Liver (tissue), 9 donors: Measurements from ENCODE around the gene HCN2. TPM values are rescaled to one million over a fixed set of nuclear protein-coding genes. Genes with fewer than 3 reads are reported as not detected.
A peak's percentile ranks its signal among the peaks of the same experiment; 100 is the strongest.

Source experiments
- DNase-seq: peaks from one replicate; pipeline ENCODE4 v3.0.0-alpha.2; 2017; ENCODE audit warnings: low spot score
- H3K27ac ChIP-seq, 2 donors: one replicate each; pipeline ENCODE4 v1.7.0; 2013; ENCODE audit warnings: inconsistent platforms in 2 of 2, low read length in 2 of 2, control low read depth in 1 of 2, low read depth in 1 of 2, mild to moderate bottlenecking in 1 of 2
- H3K27me3 ChIP-seq, 4 donors: one replicate each; pipeline versions ENCODE4 v1.6.1 to v1.7.0; 2013; ENCODE audit warnings: low read length in 3 of 4, inconsistent platforms in 1 of 4, mild to moderate bottlenecking in 1 of 4, moderate library complexity in 1 of 4; ENCODE audit not compliant: control insufficient read depth in 4 of 4, insufficient read depth in 4 of 4
- H3K36me3 ChIP-seq, 4 donors: one replicate each; pipeline versions ENCODE4 v1.6.1 to v1.7.0; 2013; ENCODE audit warnings: low read length in 3 of 4, mild to moderate bottlenecking in 3 of 4, low read depth in 1 of 4, moderate library complexity in 1 of 4; ENCODE audit not compliant: control insufficient read depth in 4 of 4, insufficient read depth in 3 of 4
- H3K4me1 ChIP-seq, 4 donors: one replicate each; pipeline versions ENCODE4 v1.6.1 to v1.7.0; 2013; ENCODE audit warnings: low read length in 3 of 4, mild to moderate bottlenecking in 3 of 4, moderate library complexity in 1 of 4; ENCODE audit not compliant: control insufficient read depth in 4 of 4, insufficient read depth in 4 of 4
- H3K4me3 ChIP-seq, 3 donors: one replicate each; pipeline versions ENCODE4 v1.6.1 to v1.7.0; 2013; ENCODE audit warnings: low read length in 3 of 3, control low read depth in 1 of 3, low read depth in 1 of 3, mild to moderate bottlenecking in 1 of 3
- H3K9ac ChIP-seq, 2 donors: one replicate each; pipeline ENCODE4 v1.7.0; 2013; ENCODE audit warnings: low read length in 2 of 2, mild to moderate bottlenecking in 2 of 2, moderate library complexity in 2 of 2, control low read depth in 1 of 2, low read depth in 1 of 2
- H3K9me3 ChIP-seq, 4 donors: one replicate each; pipeline versions ENCODE4 v1.6.1 to v1.7.0; 2013; ENCODE audit warnings: low read length in 3 of 4; ENCODE audit not compliant: control insufficient read depth in 4 of 4
- EGR1 ChIP-seq, 2 donors: IDR thresholded peaks; 2 replicates each; pipeline ENCODE4 v1.6.1; 2016 to 2018; ENCODE audit warnings: antibody characterized with exemption in 2 of 2, low read depth in 2 of 2
- FOXA1 ChIP-seq: IDR thresholded peaks from 2 replicates; pipeline ENCODE4 v1.6.1; 2016; ENCODE audit warnings: antibody characterized with exemption
- FOXA2 ChIP-seq: IDR thresholded peaks from 2 replicates; pipeline ENCODE4 v1.6.1; 2016; ENCODE audit warnings: antibody characterized with exemption
- GABPA ChIP-seq, 2 donors: IDR thresholded peaks in 1 of 2; conservative IDR thresholded peaks in 1 of 2; 2 replicates each; pipeline ENCODE4 v1.6.1; 2016; ENCODE audit warnings: antibody characterized with exemption in 2 of 2, mild to moderate bottlenecking in 1 of 2, moderate library complexity in 1 of 2
- HNF4A ChIP-seq, 2 donors: conservative IDR thresholded peaks; 2 replicates each; pipeline ENCODE4 v1.6.1; 2016; ENCODE audit warnings: antibody characterized with exemption in 2 of 2, mild to moderate bottlenecking in 2 of 2
- HNF4G ChIP-seq: IDR thresholded peaks from 2 replicates; pipeline ENCODE4 v1.6.1; 2016; ENCODE audit warnings: antibody characterized with exemption
- JUND ChIP-seq, 2 donors: IDR thresholded peaks; 2 replicates each; pipeline ENCODE4 v1.6.1; 2016; ENCODE audit warnings: antibody characterized with exemption in 2 of 2
- NR2F2 ChIP-seq: IDR thresholded peaks from 2 replicates; pipeline ENCODE4 v1.6.1; 2016; ENCODE audit warnings: antibody characterized with exemption
- RAD21 ChIP-seq, 2 donors: IDR thresholded peaks; 2 replicates each; pipeline ENCODE4 v1.6.1; 2016; ENCODE audit warnings: antibody characterized with exemption in 2 of 2, mild to moderate bottlenecking in 2 of 2
- RXRA ChIP-seq, 2 donors: IDR thresholded peaks; 2 replicates each; pipeline ENCODE4 v1.6.1; 2017 to 2018; ENCODE audit warnings: antibody characterized with exemption in 2 of 2, mild to moderate bottlenecking in 1 of 2
- SP1 ChIP-seq: IDR thresholded peaks from 2 replicates; pipeline ENCODE4 v1.6.1; 2018; ENCODE audit warnings: antibody characterized with exemption, mild to moderate bottlenecking
- TAF1 ChIP-seq: conservative IDR thresholded peaks from 2 replicates; pipeline ENCODE4 v1.6.1; 2016; ENCODE audit warnings: antibody characterized with exemption, mild to moderate bottlenecking
- YY1 ChIP-seq: IDR thresholded peaks from 2 replicates; pipeline ENCODE4 v1.6.1; 2016; ENCODE audit warnings: antibody characterized with exemption, mild to moderate bottlenecking
- WGBS: extraction: QIAGEN DNeasy Blood & Tissue Kit; methylation state at CpG from one replicate; pipeline ENCODE4 v1.1.7; 2013; 5-methylcytosine and 5-hydroxymethylcytosine counted together
- polyA plus RNA-seq, 2 donors: library from polyadenylated mRNA; stranded (reverse) in 1 of 2; unstranded in 1 of 2; fragments of 200-250 nt in 1 of 2; fragments of >200 nt in 1 of 2; fragmentation: Nextera tagmentation in 1 of 2; extraction: Ambion mirVana in 1 of 2; gene quantifications; one replicate each; pipeline versions ENCODE4 v1.2.1 to v1.2.3, GENCODE V29; 2013 to 2015
- total RNA-seq, 2 donors: library from RNA; depleted of rRNA; stranded (reverse); fragments of >200 nt; gene quantifications; one replicate each; pipeline ENCODE4 v1.2.3, GENCODE V29; 2014
- TF ChIP-seq, protein P1 (sequence below): fragments of 150-350 bp; IDR thresholded peaks from 2 replicates; pipeline ENCODE4 v1.5.1; 2017; ENCODE audit warnings: improper control_type of control experiment, low read depth, low read length; ENCODE audit not compliant: missing input control
- TF ChIP-seq, protein P2 (sequence below): IDR thresholded peaks from 2 replicates; pipeline ENCODE4 v1.6.1; 2016; ENCODE audit warnings: antibody characterized with exemption
- TF ChIP-seq, protein P3 (sequence below): IDR thresholded peaks from 2 replicates; pipeline ENCODE4 v1.6.1; 2016; ENCODE audit warnings: antibody characterized with exemption
- TF ChIP-seq, protein P4 (sequence below): IDR thresholded peaks from 2 replicates; pipeline ENCODE4 v1.6.1; 2016; ENCODE audit warnings: antibody characterized with exemption
- TF ChIP-seq, protein P5 (sequence below): IDR thresholded peaks from 2 replicates; pipeline ENCODE4 v1.6.1; 2016; ENCODE audit warnings: antibody characterized with exemption, mild to moderate bottlenecking
- donor health status: healthy.
- donor health status: healthy.
- donor health status: healthy.
- donor health status: healthy.
- donor health status: healthy.

HCN2 gene
- total and polyA plus RNA-seq, 4 donors: 0.05 to 0.17 (median 0.13) TPM; not detected in 1

DNA sequence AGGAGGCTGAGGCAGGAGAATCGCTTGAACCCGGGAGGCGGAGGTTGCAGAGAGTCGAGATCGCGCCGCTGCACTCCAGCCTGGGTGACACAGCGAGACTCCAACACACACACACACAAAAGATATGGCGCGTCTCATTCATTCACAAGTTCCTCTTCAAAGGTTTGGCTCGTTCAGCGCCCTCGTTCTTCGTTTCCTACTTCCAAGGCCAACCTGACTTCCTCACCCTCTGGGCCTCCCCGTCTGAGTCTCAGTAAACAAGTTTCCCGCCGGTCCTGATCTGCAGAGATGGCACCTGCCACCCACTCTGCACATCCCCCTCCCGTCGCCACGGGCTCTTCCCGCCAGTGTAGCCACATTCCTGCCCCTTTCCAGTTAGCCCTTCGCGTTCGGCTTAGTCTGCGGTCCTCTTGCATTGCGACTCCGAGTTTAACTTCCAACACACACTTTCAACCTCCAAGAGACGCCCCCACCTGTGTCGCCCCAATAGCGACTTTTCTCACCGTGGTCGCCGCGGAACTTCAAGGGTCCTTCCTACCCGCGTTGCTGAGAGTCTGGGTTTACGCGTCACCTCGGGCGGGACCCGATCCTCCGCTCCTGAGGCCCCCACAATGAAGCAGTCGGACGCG, 18.6 kb upstream of the HCN2 start:
- TF ChIP-seq RXRA (IDR thresholded peaks at IDR 0.05) (no peak), RAD21 (IDR thresholded peaks at IDR 0.05) (no peak), NR2F2 (no peak), HNF4A (conservative IDR thresholded peaks at IDR 0.05) (no peak), FOXA2 (no peak), FOXA1 (no peak), TAF1 (no peak), GABPA (IDR thresholded peaks at IDR 0.05 in 1 of 2, conservative IDR thresholded peaks at IDR 0.05 in 1 of 2) (no peak), HNF4G (no peak)
- TF ChIP-seq, protein P1, sequence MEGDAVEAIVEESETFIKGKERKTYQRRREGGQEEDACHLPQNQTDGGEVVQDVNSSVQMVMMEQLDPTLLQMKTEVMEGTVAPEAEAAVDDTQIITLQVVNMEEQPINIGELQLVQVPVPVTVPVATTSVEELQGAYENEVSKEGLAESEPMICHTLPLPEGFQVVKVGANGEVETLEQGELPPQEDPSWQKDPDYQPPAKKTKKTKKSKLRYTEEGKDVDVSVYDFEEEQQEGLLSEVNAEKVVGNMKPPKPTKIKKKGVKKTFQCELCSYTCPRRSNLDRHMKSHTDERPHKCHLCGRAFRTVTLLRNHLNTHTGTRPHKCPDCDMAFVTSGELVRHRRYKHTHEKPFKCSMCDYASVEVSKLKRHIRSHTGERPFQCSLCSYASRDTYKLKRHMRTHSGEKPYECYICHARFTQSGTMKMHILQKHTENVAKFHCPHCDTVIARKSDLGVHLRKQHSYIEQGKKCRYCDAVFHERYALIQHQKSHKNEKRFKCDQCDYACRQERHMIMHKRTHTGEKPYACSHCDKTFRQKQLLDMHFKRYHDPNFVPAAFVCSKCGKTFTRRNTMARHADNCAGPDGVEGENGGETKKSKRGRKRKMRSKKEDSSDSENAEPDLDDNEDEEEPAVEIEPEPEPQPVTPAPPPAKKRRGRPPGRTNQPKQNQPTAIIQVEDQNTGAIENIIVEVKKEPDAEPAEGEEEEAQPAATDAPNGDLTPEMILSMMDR: no peak
- TF ChIP-seq, protein P2, sequence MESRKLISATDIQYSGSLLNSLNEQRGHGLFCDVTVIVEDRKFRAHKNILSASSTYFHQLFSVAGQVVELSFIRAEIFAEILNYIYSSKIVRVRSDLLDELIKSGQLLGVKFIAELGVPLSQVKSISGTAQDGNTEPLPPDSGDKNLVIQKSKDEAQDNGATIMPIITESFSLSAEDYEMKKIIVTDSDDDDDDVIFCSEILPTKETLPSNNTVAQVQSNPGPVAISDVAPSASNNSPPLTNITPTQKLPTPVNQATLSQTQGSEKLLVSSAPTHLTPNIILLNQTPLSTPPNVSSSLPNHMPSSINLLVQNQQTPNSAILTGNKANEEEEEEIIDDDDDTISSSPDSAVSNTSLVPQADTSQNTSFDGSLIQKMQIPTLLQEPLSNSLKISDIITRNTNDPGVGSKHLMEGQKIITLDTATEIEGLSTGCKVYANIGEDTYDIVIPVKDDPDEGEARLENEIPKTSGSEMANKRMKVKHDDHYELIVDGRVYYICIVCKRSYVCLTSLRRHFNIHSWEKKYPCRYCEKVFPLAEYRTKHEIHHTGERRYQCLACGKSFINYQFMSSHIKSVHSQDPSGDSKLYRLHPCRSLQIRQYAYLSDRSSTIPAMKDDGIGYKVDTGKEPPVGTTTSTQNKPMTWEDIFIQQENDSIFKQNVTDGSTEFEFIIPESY: no peak
- TF ChIP-seq, protein P3, sequence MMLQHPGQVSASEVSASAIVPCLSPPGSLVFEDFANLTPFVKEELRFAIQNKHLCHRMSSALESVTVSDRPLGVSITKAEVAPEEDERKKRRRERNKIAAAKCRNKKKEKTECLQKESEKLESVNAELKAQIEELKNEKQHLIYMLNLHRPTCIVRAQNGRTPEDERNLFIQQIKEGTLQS: no peak
- TF ChIP-seq, protein P4, sequence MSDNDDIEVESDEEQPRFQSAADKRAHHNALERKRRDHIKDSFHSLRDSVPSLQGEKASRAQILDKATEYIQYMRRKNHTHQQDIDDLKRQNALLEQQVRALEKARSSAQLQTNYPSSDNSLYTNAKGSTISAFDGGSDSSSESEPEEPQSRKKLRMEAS: no peak
- H3K4me1 ChIP-seq: peaks cover 21 to 35% (median 30%) of the 10 kb centered on the region in 4 donors
- peak overlapping the region; percentile 78 to 84 for H3K27ac ChIP-seq
- H3K9me3 ChIP-seq: no peaks in the 10 kb centered on the region
- WGBS: 5% methylated on average over 45 of the region's 45 CpGs
- peak overlapping the region in 1 of 2 donors; percentile 74 for H3K9ac ChIP-seq
- H3K4me3 ChIP-seq: peak overlapping the region; percentile 52 to 71 (median 63)
- H3K27me3 ChIP-seq: no peaks in the 10 kb centered on the region
- H3K36me3 ChIP-seq: no peaks in the 10 kb centered on the region
- DNase-seq: peak; percentile 69

DNA sequence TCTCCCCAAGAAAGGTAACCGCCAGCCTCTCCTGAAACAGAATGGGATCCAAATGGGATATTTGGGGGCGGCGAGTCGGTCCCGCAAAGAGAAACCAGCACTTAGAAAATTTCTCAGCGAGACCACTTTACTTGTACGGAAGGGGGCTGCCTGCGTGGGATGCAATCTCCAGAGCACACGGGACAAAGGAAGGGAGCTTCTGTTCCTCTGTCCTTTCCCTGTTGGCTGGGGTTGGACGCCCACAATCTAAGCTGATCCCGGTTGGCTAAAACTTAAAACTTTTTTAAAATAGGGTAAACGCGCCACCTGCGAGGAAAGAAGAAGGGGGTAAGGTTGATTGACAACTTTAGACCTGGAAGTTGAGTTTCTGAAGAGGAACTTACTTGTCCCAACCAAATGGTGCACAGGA, 18.1 kb upstream of the HCN2 start:
- peak overlapping the region in 1 of 2 donors; percentile 74 for H3K9ac ChIP-seq
- no peak for DNase-seq
- TF ChIP-seq HNF4G (no peak), FOXA2 (no peak), RAD21 (IDR thresholded peaks at IDR 0.05) (no peak), JUND (IDR thresholded peaks at IDR 0.05) (no peak), NR2F2 (no peak), GABPA (IDR thresholded peaks at IDR 0.05 in 1 of 2, conservative IDR thresholded peaks at IDR 0.05 in 1 of 2) (no peak), EGR1 (IDR thresholded peaks at IDR 0.05; ENCODE audit: low read depth in 2 of 2) (no peak), HNF4A (conservative IDR thresholded peaks at IDR 0.05) (no peak), RXRA (IDR thresholded peaks at IDR 0.05) (no peak), SP1 (no peak), YY1 (no peak)
- TF ChIP-seq, protein P4: no peak
- TF ChIP-seq, protein P3: no peak
- TF ChIP-seq, protein P5, sequence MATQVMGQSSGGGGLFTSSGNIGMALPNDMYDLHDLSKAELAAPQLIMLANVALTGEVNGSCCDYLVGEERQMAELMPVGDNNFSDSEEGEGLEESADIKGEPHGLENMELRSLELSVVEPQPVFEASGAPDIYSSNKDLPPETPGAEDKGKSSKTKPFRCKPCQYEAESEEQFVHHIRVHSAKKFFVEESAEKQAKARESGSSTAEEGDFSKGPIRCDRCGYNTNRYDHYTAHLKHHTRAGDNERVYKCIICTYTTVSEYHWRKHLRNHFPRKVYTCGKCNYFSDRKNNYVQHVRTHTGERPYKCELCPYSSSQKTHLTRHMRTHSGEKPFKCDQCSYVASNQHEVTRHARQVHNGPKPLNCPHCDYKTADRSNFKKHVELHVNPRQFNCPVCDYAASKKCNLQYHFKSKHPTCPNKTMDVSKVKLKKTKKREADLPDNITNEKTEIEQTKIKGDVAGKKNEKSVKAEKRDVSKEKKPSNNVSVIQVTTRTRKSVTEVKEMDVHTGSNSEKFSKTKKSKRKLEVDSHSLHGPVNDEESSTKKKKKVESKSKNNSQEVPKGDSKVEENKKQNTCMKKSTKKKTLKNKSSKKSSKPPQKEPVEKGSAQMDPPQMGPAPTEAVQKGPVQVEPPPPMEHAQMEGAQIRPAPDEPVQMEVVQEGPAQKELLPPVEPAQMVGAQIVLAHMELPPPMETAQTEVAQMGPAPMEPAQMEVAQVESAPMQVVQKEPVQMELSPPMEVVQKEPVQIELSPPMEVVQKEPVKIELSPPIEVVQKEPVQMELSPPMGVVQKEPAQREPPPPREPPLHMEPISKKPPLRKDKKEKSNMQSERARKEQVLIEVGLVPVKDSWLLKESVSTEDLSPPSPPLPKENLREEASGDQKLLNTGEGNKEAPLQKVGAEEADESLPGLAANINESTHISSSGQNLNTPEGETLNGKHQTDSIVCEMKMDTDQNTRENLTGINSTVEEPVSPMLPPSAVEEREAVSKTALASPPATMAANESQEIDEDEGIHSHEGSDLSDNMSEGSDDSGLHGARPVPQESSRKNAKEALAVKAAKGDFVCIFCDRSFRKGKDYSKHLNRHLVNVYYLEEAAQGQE: no peak
- TF ChIP-seq, protein P2: no peak

More for the DNA sequence above, 18.1 kb upstream of the HCN2 start:
- H3K9me3 ChIP-seq: no peaks in the 10 kb centered on the region
- peaks cover 23 to 38% (median 32%) of the 10 kb centered on the region in 4 donors for H3K4me1 ChIP-seq
- H3K36me3 ChIP-seq: no peaks in the 10 kb centered on the region
- H3K4me3 ChIP-seq: peak overlapping the region; percentile 52 to 71 (median 63)
- 2% methylated on average over 14 of the region's 14 CpGs for WGBS
- peak overlapping the region; percentile 78 to 84 for H3K27ac ChIP-seq
- no peaks in the 10 kb centered on the region for H3K27me3 ChIP-seq
